ENCODE measurements around the gene YES1. TPM values are rescaled to one million over a fixed set of nuclear protein-coding genes. Genes with fewer than 3 reads are reported as not detected.

YES1 gene
- polyA plus RNA-seq, 1 donor from 2014 or later, result 12.0 TPM

GRCh38 chr18:681985-682384 is 130.1 kb downstream of the YES1 start:
- Histone ChIP-seq H3K27me3 (ENCODE audit: insufficient read depth, low read depth, low read length) (no peaks in the 10 kb centered on the region), H3K4me3 (ENCODE audit: low read length) (no peak overlapping the region), H3K9me3 (ENCODE audit: low read length) (no peaks in the 10 kb centered on the region), H3K9ac (ENCODE audit: low read length) (no peak overlapping the region), H4K20me1 (ENCODE audit: insufficient read depth) (no peaks in the 10 kb centered on the region), H3K79me2 (replicated peaks; ENCODE audit: insufficient read depth, low read length) (no peaks in the 10 kb centered on the region), H3K4me2 (ENCODE audit: low read length) (no peak overlapping the region), H3K9me2 (ENCODE audit: insufficient read depth, low read length) (no peaks in the 10 kb centered on the region), H3K36me3 (ENCODE audit: insufficient read depth, low read length) (no peaks in the 10 kb centered on the region), H2AFZ (ENCODE audit: low read depth, low read length) (no peak overlapping the region), H3K27ac (ENCODE audit: low read length) (no peak overlapping the region), H3F3A (ENCODE audit: insufficient read depth, low read length, poor library complexity, severe bottlenecking) (no peaks in the 10 kb centered on the region)
- TF ChIP-seq EP300 (conservative IDR thresholded peaks at IDR 0.05; ENCODE audit: poor library complexity, severe bottlenecking) (no peak), MXI1 (conservative IDR thresholded peaks at IDR 0.05; ENCODE audit: poor library complexity, severe bottlenecking) (no peak), RAD21 (conservative IDR thresholded peaks at IDR 0.05) (no peak), EZH2 (IDR thresholded peaks at IDR 0.05; ENCODE audit: borderline replicate concordance, insufficient read depth, low read length, poor library complexity, severe bottlenecking) (no peak), TAF1 (IDR thresholded peaks at IDR 0.05; ENCODE audit: low read depth) (no peak), SMC3 (conservative IDR thresholded peaks at IDR 0.05; ENCODE audit: poor library complexity) (no peak), CTCF (IDR thresholded peaks at IDR 0.05; ENCODE audit: poor library complexity, severe bottlenecking) (no peak)
- TF ChIP-seq, protein P1, sequence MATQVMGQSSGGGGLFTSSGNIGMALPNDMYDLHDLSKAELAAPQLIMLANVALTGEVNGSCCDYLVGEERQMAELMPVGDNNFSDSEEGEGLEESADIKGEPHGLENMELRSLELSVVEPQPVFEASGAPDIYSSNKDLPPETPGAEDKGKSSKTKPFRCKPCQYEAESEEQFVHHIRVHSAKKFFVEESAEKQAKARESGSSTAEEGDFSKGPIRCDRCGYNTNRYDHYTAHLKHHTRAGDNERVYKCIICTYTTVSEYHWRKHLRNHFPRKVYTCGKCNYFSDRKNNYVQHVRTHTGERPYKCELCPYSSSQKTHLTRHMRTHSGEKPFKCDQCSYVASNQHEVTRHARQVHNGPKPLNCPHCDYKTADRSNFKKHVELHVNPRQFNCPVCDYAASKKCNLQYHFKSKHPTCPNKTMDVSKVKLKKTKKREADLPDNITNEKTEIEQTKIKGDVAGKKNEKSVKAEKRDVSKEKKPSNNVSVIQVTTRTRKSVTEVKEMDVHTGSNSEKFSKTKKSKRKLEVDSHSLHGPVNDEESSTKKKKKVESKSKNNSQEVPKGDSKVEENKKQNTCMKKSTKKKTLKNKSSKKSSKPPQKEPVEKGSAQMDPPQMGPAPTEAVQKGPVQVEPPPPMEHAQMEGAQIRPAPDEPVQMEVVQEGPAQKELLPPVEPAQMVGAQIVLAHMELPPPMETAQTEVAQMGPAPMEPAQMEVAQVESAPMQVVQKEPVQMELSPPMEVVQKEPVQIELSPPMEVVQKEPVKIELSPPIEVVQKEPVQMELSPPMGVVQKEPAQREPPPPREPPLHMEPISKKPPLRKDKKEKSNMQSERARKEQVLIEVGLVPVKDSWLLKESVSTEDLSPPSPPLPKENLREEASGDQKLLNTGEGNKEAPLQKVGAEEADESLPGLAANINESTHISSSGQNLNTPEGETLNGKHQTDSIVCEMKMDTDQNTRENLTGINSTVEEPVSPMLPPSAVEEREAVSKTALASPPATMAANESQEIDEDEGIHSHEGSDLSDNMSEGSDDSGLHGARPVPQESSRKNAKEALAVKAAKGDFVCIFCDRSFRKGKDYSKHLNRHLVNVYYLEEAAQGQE (IDR thresholded peaks at IDR 0.05; ENCODE audit: borderline replicate concordance), result no peak

DNA sequence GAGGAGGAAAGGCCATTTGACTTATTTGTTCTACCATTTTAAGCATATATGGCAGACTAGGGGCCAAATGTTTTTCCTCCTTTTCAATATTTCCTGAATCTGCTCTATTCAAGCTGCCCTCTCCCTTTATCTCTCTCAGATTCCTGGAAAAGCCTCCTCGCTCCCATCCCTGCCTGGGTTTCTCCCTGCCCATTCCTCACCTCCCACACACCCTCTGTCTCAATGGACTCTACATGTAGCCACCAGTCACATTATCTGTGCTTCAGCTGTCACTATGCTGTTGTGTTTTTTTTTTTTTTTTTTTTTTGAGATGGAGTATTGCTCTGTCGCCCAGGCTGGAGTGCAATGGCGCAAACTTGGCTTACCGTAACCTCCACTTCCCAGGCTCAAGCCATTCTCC is 131.7 kb downstream of the YES1 start:
- no peaks in the 10 kb centered on the region for H3F3A ChIP-seq (ENCODE audit: insufficient read depth, low read length, poor library complexity, severe bottlenecking)
- H3K79me2 ChIP-seq (replicated peaks; ENCODE audit: insufficient read depth, low read length), result no peaks in the 10 kb centered on the region
- H2AFZ ChIP-seq (ENCODE audit: low read depth, low read length), result no peak overlapping the region
- no peaks in the 10 kb centered on the region for H3K9me3 ChIP-seq (ENCODE audit: low read length)
- TF ChIP-seq SMC3 (conservative IDR thresholded peaks at IDR 0.05; ENCODE audit: poor library complexity) (no peak), EP300 (conservative IDR thresholded peaks at IDR 0.05; ENCODE audit: poor library complexity, severe bottlenecking) (no peak), MXI1 (conservative IDR thresholded peaks at IDR 0.05; ENCODE audit: poor library complexity, severe bottlenecking) (no peak), EZH2 (IDR thresholded peaks at IDR 0.05; ENCODE audit: borderline replicate concordance, insufficient read depth, low read length, poor library complexity, severe bottlenecking) (no peak)
- TF ChIP-seq, protein P1 (IDR thresholded peaks at IDR 0.05; ENCODE audit: borderline replicate concordance), result no peak
- no peaks in the 10 kb centered on the region for H3K27me3 ChIP-seq (ENCODE audit: insufficient read depth, low read depth, low read length)
- no peaks in the 10 kb centered on the region for H3K36me3 ChIP-seq (ENCODE audit: insufficient read depth, low read length)
- no peaks in the 10 kb centered on the region for H4K20me1 ChIP-seq (ENCODE audit: insufficient read depth)
- H3K4me3 ChIP-seq (ENCODE audit: low read length), result no peak overlapping the region
- no peaks in the 10 kb centered on the region for H3K9me2 ChIP-seq (ENCODE audit: insufficient read depth, low read length)
- H3K4me2 ChIP-seq (ENCODE audit: low read length), result no peak overlapping the region
- no peak overlapping the region for H3K27ac ChIP-seq (ENCODE audit: low read length)
- no peak overlapping the region for H3K9ac ChIP-seq (ENCODE audit: low read length)

Measured in neural cell (in vitro differentiated cells).